GM19193 (cell line): Measurements from ENCODE around the gene TOX2.

Experiments used
- POLR2A ChIP-seq: IDR thresholded peaks from 4 replicates; pipeline ENCODE4 v1.6.1; 2011; ENCODE audit not compliant: insufficient read depth, insufficient read length; ENCODE audit errors: extremely low read depth

The TOX2 gene

DNA sequence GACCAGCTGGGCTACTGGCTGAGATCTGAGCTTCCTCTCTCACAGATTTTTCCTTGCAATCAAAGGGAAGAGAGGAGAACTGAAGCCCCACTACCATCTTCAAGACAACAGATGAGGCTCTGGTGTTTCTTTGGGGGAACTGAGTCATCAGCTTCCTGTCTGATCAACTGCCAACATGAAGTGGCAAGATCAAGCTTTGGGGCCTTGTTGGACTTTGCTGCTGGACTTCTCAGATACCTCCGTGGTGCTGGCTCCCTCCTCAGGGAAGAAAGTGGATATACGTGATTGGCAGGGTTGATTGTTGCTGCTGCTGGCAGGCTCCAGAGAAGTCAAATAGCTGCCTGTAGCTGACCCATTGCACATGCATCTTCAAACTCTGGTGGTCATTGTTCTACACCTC, 3.6 kb upstream of the TOX2 start:
- no peak for TF ChIP-seq POLR2A

DNA sequence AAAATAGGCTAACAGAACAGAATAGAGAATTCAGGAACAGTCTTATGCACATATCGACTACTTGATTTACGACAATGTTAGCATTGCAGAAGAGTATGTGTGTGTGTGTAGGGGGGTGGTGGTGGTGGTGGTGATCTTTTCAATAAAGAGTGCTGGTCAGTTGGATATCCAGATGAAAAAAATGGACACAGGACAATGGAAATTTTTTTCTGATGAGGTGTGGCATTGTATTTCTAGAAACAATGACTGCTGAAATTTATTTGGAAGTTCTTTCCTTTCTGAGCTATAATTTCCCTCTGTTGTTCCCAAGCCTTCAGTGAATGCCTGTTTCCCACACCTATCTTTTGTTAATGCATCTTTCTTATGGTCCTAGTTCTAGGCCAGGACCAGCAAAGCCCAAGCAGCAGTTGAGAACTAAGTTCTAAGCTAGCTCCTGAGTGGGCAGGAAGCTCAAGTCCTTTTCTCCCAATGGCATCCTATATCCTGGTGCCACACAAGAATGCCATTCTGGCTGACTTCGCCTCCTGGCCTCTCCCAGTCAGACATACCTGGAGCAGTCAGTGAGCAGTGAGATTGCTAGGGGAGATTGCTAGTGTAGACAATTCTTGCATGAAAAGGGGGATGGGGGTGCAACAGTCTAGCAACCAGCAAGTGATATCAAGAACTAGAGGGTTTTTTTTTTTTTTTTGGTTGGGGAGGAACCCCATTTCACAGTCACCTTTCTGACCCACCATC, 1.2 kb upstream of the TOX2 start:
- no peak for TF ChIP-seq POLR2A

DNA sequence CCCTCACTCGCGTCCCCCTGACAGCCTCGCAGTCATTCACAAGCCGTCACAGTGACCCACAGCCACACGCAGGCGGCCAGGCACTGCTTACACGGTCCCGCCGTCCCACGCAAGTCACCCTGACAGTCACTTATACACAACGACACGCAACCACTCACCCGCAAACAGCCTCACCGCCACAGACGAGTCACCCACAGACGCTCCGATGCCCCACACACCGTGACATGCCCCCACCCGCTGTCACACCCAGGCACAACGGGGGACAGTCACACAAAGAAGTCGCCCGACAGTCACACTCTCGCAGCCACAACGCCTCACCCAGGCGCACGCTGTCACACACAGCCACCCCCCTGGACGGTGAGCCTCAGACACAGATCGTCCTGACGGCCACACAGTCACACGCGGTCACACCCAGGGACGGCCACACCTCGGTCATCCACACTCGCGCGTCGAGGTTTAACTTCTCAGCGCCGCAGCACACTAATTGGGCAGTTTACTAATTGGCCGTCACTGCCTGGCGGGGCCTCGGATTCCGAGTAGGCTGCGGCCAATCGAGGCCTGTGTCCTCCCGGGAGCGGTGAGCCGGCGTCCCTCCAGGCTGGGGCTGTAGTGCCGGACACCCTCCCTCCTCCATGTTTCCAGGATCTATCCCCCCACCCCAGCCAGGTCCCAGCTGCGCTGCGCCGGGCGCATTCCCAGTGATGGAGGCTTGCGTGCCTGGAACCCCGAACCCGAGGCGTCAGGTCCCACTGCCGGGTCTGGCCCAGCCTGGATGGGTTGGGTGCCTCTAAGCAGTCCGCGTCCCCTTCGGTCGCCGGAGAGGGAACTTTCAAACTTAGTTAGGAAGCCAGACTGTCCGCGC, 790 bp downstream of the TOX2 start:
- TF ChIP-seq POLR2A: peak; percentile 56

DNA sequence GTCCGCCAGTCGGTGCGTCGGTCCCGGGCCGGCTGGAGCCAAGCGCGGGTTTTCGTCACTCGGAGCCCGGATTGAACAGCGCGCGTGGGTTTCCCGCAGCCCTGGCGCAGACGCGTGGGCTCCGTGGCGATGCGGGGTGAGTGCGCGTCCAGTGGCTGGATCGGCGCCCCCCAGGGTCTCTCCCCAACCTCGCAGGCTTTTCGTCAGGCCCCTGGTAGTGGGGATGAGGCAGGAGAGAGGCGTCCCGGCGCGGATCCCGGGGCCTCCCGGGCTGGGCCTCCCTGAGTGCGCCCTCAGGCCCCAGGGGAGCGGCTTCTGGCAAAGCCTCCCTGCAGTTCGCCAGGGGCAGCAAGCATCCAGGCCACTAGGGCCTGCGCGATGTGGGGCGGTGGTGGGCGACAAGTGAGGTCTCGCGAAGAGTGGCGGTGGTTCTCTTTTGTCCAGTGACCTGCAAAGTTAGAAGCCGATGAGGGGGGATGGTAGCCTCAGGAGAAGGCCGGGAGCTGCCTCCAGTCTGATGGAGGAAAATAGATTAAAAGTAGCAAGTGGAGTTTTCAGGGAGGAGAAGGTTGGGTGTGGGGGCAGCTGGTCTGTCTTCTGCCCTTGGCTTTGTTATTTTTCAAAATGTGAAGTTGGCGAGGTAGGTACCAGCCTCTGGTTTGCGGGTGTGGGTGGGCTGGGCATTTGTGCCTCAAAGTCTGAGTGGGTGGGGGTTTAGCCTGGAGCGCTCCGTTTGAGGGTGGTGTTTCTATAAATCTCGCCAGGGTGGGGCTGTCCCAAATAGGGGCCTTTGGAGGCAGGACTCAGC, 1.6 kb downstream of the TOX2 start:
- no peak for TF ChIP-seq POLR2A

DNA sequence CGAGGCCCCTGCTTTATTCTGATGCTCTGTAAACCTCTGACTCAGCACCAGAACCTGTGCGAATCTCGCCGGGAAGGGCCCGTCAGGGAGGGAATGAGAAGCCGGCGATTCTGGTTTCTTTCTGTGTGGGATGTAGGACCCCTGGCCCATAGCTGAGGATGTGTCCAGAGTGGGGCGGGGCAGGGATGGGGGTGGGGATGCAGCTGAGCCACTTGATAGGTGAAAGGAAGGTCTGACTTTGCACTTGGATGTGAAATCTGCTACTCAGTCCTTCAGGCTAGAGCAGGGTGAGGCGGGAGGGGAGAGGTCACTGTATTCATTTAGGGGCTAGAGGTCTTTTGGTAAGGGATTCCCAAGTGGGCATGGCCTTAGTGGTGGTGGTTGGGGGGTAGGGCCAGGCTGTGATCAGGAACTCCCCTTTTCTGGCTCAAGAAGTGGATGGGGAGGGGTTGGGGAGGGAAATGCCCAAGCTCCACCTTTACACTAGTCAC, 2.3 kb downstream of the TOX2 start:
- TF ChIP-seq POLR2A: peak; percentile 24

DNA sequence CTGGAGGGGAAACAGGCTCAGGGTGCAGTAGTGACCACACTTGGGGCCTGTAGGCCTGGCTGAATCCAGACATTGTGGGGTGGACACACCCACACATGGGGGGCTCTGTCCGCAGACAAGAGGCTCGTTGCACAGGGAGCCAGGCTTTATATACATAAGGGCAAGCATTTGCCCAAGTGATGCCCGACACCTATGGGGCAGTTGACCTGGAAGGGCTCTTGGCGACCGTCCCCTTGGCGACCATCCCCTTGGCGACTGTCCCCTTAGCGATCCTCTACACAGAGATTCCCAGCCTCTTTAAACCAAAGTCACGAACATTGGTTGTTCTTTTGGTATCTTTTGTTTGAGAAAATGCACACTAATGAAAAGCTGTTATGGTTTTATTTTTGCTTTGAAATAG, 2.7 kb downstream of the TOX2 start:
- TF ChIP-seq POLR2A: peak; percentile 15

DNA sequence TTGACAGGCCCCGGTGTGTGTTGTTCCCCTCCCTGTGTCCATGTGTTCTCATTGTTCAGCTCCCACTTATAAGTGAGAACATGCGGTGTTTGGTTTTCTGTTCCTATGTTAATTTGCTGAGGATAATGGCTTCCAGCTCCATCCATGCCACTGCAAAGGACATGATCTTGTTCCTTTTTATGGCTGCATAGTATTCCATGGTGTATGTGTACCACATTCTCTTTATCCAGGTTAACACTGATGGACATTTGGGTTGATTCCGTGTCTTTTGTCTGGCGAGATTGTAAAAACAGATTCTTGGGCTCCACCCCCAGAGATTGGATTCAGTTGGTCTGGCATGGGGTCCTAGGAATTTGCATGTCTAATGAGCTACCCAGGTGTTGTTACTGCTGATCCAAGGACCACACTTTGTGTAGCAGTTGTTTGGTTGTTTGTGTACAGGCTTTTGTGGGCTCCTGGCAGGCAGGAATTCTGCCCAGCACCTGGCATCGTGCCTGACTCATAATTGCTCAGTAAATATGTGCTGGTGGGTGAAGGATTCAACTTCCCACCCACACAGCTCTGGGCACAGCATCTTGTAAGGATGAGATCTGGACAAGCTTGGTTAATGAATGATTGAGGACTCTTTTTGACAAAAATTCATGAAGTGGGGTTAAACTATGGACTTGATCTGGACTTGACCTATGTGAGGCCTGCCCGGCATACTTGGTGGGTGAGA, 5.2 kb downstream of the TOX2 start:
- TF ChIP-seq POLR2A: no peak

DNA sequence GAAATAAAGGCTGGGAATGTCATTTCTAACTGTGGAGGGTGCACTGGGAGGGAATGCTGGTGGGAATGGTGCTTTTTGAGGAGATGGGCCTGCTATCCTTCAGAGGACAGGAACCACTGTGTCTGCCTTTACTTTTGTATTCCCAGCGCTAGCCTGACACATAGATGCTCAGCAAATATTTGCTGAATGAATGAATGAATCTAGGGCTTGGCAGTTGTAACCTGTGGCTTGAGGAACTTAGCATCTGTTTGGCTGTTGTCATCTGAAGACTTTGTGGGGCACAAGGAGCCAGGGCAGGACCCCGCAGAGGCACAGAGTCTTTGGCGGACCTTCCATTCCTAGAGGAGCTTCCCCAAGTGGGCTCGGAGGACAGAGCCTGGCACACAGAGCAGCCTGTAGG, 6.1 kb downstream of the TOX2 start:
- no peak for TF ChIP-seq POLR2A

DNA sequence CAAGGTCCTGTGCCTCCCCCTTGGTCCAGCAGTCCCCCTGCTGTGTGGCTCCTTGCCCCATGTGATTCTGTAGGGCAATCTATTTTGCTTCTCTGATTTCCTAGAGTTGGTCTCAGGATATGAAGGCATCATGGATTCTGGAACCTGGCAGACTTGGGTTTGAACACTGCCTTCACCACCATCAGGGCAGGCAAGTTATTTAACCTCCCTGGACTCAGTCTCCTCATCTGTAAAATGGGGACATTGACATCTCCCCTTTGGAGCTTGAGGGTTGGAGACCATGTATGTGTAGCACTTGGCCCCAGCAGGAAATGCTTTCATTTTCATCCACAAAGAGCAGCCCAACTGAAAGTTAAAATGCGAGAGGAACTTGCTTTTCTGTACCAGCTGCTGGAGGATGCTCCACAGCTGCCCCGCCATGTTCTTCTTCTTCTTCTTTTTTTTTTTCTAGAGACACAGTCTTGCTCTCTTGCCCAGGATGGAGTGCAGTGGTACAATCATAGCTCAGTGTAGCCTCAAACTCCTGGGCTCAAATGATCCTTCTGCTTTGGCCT, 6.7 kb downstream of the TOX2 start:
- TF ChIP-seq POLR2A: no peak

DNA sequence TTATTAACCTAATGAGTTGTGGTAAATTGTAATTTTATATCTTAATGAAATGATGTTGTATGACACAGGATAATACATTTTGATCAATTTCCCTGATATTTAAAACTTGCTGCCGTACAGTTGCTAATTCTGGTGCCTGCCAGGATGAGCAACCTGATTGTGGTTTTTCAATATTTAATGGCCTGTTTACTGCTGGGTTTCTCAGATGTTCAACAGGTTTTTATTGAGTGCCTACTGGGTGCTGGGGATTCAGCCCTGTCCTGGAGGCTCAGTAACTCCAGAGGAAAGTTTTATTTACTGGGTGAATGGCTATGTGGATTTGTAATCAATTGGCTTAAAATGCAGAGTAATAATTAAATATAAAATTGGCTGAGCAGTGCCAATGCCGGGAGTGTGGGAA, 8.0 kb downstream of the TOX2 start:
- no peak for TF ChIP-seq POLR2A

DNA sequence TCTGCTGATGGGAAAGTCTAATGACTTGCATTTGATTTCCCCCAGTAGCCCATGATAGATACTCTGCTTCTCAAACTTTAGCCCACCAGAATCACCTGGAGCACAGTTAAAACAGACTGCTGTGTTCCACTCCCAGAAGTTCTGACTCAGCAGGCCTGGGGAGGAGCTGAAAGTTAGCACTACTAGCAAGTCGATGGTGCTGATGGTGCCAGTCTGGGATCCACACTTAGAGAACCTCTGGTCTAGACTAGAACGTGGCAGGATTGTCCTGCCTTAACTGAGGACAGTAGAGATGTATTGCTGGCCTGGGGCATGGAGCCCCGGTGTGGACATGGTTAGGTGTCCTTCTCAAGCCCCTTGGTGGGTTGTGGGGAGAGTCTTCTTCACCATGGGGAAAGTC, 8.7 kb downstream of the TOX2 start:
- TF ChIP-seq POLR2A: no peak

DNA sequence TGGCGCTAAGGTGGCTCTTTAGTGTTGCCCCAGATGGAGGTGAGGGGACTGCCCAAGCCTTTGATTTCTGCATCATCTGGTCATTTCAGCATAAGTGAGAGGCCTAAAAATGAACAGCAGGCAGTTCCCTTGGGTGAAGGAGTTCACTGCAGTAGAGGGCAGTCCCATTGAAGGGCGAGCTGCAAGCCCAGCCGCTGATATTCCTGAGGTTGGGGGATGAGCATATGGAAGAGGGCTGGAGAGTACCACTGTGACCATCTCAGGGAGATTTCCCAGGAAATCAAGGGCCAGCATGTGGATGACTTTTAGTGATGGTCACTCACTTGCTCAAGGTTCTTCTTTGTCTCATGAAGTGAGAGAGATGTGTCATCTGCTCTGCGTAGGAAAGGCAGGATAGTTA, 9.3 kb downstream of the TOX2 start:
- TF ChIP-seq POLR2A: no peak

DNA sequence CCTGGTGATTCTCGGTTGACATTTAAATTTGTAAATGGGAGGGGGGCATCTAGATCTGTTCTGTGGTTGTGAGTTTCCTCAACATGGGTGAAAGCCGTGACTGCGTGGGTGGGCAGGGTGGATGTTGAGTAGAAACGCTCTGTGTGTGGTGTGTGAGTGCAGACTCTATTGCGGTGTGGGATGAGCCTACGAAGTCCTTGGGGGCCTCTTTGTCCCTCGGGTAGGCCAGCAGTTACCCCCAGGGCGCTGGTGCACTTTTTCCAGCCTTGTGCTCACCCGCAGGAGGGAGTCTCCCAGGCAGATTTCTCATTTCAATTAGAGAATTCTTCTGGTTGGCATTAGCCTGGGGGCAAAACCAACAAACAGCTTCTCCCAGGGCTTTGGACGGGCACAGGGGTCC, 10.6 kb downstream of the TOX2 start:
- TF ChIP-seq POLR2A: no peak

DNA sequence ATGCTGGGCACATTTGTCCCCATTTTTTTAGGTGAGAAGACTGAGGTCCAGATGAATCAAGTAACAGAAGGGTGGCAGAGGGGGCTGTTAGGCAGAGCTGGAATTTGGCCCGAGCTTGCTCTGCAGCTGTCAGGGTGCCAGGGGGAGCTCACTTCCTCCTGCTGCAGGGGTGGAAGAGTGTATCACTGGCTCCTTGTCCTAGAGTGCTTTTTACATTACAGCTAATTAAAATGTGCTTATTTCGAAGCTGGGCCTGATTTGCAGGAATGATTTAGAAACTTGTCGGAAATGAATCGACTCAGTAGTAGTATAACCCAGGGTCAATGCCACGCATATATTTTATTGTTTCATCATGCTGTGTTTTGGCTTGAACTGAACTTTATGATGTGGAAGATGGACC, 11.1 kb downstream of the TOX2 start:
- TF ChIP-seq POLR2A: no peak
